Ovary (tissue), 9 donors: ENCODE measurements around the gene PELO. TPM values are rescaled to one million over a fixed set of nuclear protein-coding genes. Genes with fewer than 3 reads are reported as not detected.
A peak's percentile ranks its signal among the peaks of the same experiment; 100 is the strongest.

Experiments used
- DNase-seq, 5 donors: peaks; one replicate each; pipeline ENCODE4 v3.0.0-alpha.2; 2019 to 2020
- H3K27ac ChIP-seq, 2 donors: fragments of 200-600 bp; one replicate each; pipeline versions ENCODE4 v1.5.1 to v1.8.0; 2019 to 2022
- H3K27me3 ChIP-seq: fragments of 200-600 bp; one replicate; pipeline ENCODE4 v1.8.0; 2022
- H3K36me3 ChIP-seq: fragments of 200-600 bp; sonication (generic); one replicate; pipeline ENCODE4 v1.5.1; 2019
- H3K4me1 ChIP-seq: one replicate; pipeline ENCODE4 v1.8.1; 2013; ENCODE audit warnings: mild to moderate bottlenecking, moderate library complexity; ENCODE audit not compliant: insufficient read depth
- H3K4me3 ChIP-seq: fragments of 200-600 bp; sonication (generic); one replicate; pipeline ENCODE4 v1.5.1; 2017
- H3K9me3 ChIP-seq, 2 donors: fragments of 200-600 bp in 1 of 2; sonication (generic) in 1 of 2; one replicate each; pipeline versions ENCODE4 v1.5.1 to v1.8.1; 2013 to 2019; ENCODE audit warnings: mild to moderate bottlenecking in 1 of 2, moderate library complexity in 1 of 2
- EP300 ChIP-seq: sonication (generic); formaldehyde crosslinking; IDR thresholded peaks from one replicate; pipeline ENCODE4 v1.6.1; 2017; ENCODE audit warnings: antibody characterized with exemption
- POLR2A ChIP-seq: fragments of 450-650 bp; IDR thresholded peaks from one replicate; pipeline ENCODE4 v1.6.1; 2017; ENCODE audit warnings: antibody characterized with exemption, mild to moderate bottlenecking, moderate library complexity
- WGBS, 3 donors: extraction: QIAGEN DNeasy Blood & Tissue Kit in 1 of 3; methylation state at CpG; one replicate each; pipeline versions ENCODE4 v1.1.5 to v1.1.7; 2013 to 2017; 5-methylcytosine and 5-hydroxymethylcytosine counted together
- intact Hi-C, 4 donors: fragments of 100-400 bp; cut with DNase I; formaldehyde crosslinking; loops; one replicate each; pipeline versions ENCODE4 v1.11.0 to v1.15.1; 2022 to 2023
- polyA plus RNA-seq, 2 donors: library from polyadenylated mRNA; stranded (reverse); fragments of 200-250 nt in 1 of 2; fragments of 350-450 nt in 1 of 2; fragmentation: Illumina TruSeq in 1 of 2; extraction: RNeasy Lipid Tissue Mini Kit (QIAGEN cat#74804) in 1 of 2; gene quantifications; one replicate each; pipeline ENCODE4 v1.2.3, GENCODE V29; 2013 to 2014
- total RNA-seq, 7 donors: library from RNA; depleted of rRNA in 2 of 7; stranded (reverse); fragments of >200 nt in 2 of 7; fragmentation: NEBNext Ultra II Directional in 3 of 7; extraction: Animal tissue kit (Norgen Biotek cat#: 25700) in 3 of 7; gene quantifications; one replicate each; pipeline versions ENCODE4 v1.1.0 to v1.2.4, GENCODE V29; 2016 to 2023
- TF ChIP-seq, protein P1 (sequence below), 3 donors: fragments of 450-650 bp in 2 of 3; fragments of 200-600 bp in 1 of 3; IDR thresholded peaks; one replicate each; pipeline versions ENCODE4 v1.5.1 to v1.8.0; 2016 to 2022; ENCODE audit warnings: antibody characterized with exemption in 3 of 3, mild to moderate bottlenecking in 1 of 3
- donor health status: DM: no; HTN: no; CAD: no; lungs with moderate emphysema.
- donor health status: DM: no; HTN: no; CAD: no.
- donor health status: Bipolar disorder and iron deficiency.
- donor health status: DM: yes; HTN: yes; CAD: no.
- donor health status: DM: no; HTN: no; CAD: no.
- donor health status: DM: yes; HTN: yes; CAD: no.

Gene PELO
- total and polyA plus RNA-seq, 9 donors, result 6.3 to 19.0 (median 11.8) TPM

DNA sequence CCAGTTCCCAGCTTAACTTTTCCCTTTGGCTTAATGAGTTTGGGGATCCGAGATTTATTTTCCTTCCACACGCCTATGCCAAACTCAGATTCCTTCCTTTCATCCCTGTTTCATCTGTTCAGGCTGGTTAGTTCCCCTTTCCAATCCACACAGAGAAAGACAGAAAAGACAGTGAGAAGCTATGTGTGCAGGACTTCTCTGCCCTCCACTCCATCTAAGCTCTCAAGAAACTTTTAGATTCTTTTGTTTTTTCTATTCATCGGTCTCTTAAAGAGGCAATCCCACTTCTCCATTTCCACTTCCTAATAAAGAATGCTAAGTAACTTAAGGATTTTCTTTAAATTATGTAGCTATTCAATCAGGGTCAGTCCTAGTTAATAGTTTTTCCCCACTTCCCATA, 11.2 kb downstream of the PELO start:
- H3K27ac ChIP-seq, result peak overlapping the region; percentile 13 to 90
- H3K9me3 ChIP-seq, result no peaks in the 10 kb centered on the region
- TF ChIP-seq, protein P1, sequence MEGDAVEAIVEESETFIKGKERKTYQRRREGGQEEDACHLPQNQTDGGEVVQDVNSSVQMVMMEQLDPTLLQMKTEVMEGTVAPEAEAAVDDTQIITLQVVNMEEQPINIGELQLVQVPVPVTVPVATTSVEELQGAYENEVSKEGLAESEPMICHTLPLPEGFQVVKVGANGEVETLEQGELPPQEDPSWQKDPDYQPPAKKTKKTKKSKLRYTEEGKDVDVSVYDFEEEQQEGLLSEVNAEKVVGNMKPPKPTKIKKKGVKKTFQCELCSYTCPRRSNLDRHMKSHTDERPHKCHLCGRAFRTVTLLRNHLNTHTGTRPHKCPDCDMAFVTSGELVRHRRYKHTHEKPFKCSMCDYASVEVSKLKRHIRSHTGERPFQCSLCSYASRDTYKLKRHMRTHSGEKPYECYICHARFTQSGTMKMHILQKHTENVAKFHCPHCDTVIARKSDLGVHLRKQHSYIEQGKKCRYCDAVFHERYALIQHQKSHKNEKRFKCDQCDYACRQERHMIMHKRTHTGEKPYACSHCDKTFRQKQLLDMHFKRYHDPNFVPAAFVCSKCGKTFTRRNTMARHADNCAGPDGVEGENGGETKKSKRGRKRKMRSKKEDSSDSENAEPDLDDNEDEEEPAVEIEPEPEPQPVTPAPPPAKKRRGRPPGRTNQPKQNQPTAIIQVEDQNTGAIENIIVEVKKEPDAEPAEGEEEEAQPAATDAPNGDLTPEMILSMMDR (IDR thresholded peaks at IDR 0.05), result no peak
- TF ChIP-seq EP300 (no peak), POLR2A (no peak)
- WGBS, 3 donors, result 2 to 6% (median 2%) methylated on average over 3 of the region's 3 CpGs
- peaks cover 4% of the 10 kb centered on the region for H3K4me1 ChIP-seq
- no peaks in the 10 kb centered on the region for H3K27me3 ChIP-seq
- peak overlapping the region; percentile 49 for H3K4me3 ChIP-seq
- intact Hi-C loops, result no loop called here
- DNase-seq, result no peak
- no peaks in the 10 kb centered on the region for H3K36me3 ChIP-seq

DNA sequence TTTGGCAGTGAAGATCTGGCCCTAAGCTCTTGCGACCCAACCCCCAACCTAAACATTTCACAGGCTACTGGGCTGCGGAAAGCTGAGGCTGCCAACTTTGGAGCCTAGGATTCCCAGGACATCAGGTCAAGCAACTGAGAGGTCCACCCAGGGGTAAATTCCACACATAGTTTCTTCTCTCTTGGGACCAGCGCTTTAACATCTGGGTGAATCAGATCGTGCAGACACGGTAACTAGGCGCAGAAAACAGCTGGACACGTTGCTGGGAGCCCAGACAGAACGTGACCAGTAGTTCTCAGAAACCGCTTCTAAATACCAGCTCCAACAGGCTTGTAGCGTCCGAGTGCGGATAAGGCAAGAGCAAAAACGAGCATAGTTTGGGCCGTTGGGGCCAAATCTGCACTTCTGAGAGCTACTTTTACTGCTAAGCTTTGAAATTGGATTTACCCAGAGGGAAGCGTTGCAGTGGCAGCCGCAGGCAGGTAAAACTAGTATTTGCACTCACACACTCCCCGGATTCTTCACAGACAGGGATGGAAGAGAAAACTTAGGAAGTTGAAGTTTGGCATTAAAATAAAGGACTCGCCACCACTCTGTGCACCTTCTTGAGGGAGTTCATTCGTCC, 11.8 kb downstream of the PELO start:
- H3K27me3 ChIP-seq, result no peaks in the 10 kb centered on the region
- H3K27ac ChIP-seq, result peak overlapping the region; percentile 90
- peak in 2 of 5 donors; percentile 43 to 60 for DNase-seq
- H3K9me3 ChIP-seq, result no peaks in the 10 kb centered on the region
- peak overlapping the region; percentile 49 for H3K4me3 ChIP-seq
- intact Hi-C loops, result no loop called here
- TF ChIP-seq, protein P1 (IDR thresholded peaks at IDR 0.05), result no peak
- no peak for TF ChIP-seq POLR2A
- TF ChIP-seq EP300, result no peak
- H3K36me3 ChIP-seq, result no peaks in the 10 kb centered on the region
- 0 to 1% (median 0%) methylated on average over 19 of the region's 19 CpGs for WGBS, 3 donors
- peaks cover 4% of the 10 kb centered on the region for H3K4me1 ChIP-seq

DNA sequence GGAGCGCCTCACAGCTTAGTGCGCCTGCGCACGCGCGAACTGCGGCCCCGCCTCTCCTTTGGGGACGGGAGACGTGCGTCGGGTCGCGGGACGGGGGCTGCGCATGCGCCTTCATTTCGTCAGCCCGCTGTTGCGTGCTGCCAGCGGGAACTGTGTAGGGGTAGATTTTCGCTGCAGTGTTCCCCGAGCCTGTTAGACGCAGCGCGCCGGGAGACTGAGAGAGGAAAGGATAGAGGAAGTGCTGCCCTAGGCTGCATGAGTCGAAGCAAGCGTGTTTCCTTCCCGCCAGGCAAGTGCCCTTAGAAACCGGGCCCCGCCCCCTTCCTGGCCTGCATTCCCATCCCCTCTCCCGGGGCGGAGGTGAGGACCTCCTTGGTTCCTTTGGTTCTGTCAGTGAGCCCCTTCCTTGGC, 12.3 kb downstream of the PELO start:
- Histone ChIP-seq H3K9me3 (no peaks in the 10 kb centered on the region), H3K4me1 (peaks cover 4% of the 10 kb centered on the region)

DNA sequence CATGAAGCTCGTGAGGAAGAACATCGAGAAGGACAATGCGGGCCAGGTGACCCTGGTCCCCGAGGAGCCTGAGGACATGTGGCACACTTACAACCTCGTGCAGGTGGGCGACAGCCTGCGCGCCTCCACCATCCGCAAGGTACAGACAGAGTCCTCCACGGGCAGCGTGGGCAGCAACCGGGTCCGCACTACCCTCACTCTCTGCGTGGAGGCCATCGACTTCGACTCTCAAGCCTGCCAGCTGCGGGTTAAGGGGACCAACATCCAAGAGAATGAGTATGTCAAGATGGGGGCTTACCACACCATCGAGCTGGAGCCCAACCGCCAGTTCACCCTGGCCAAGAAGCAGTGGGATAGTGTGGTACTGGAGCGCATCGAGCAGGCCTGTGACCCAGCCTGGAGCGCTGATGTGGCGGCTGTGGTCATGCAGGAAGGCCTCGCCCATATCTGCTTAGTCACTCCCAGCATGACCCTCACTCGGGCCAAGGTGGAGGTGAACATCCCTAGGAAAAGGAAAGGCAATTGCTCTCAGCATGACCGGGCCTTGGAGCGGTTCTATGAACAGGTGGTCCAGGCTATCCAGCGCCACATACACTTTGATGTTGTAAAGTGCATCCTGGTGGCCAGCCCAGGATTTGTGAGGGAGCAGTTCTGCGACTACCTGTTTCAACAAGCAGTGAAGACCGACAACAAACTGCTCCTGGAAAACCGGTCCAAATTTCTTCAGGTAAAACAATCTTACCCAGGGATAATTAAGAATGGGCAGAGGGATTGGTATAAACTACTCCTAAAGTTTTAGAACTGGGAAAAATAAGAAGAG, 12.9 kb downstream of the PELO start:
- no peaks in the 10 kb centered on the region for H3K27me3 ChIP-seq
- no peaks in the 10 kb centered on the region for H3K36me3 ChIP-seq
- TF ChIP-seq EP300, result no peak
- TF ChIP-seq, protein P1 (IDR thresholded peaks at IDR 0.05), result peak in 1 of 3 donors; percentile 16
- 1 to 3% (median 2%) methylated on average over 28 to 31 of the region's 31 CpGs for WGBS, 3 donors
- no peaks in the 10 kb centered on the region for H3K9me3 ChIP-seq
- peak overlapping the region; percentile 90 for H3K27ac ChIP-seq
- peak; percentile 54 to 66 (median 60) for DNase-seq
- H3K4me3 ChIP-seq, result peak overlapping the region; percentile 49
- peaks cover 4% of the 10 kb centered on the region for H3K4me1 ChIP-seq
- intact Hi-C loops, result no loop called here

More for the DNA sequence above, 12.3 kb downstream of the PELO start:
- Histone ChIP-seq H3K27me3 (no peaks in the 10 kb centered on the region), H3K36me3 (no peaks in the 10 kb centered on the region), H3K27ac (peak overlapping the region; percentile 90), H3K4me3 (peak overlapping the region; percentile 49)
- intact Hi-C loops, result no loop called here
- TF ChIP-seq, protein P1 (IDR thresholded peaks at IDR 0.05), result no peak
- TF ChIP-seq POLR2A, result peak; percentile 76
- peak; percentile 95 to 97 (median 96) for DNase-seq
- 0 to 1% (median 0%) methylated on average over 33 to 34 of the region's 34 CpGs for WGBS, 3 donors
